C4-2B (cell line): ENCODE measurements around the gene SZRD1.
A peak's percentile ranks its signal among the peaks of the same experiment; 100 is the strongest.

Experiments used
- H3K27ac ChIP-seq: fragments of 450-650 bp; 2 replicates; pipeline ENCODE4 v1.5.1; 2017
- CTCF ChIP-seq: fragments of 450-650 bp; conservative IDR thresholded peaks from 2 replicates; pipeline ENCODE4 v1.5.1; 2017; ENCODE audit warnings: mild to moderate bottlenecking
- ZFX ChIP-seq: fragments of 450-650 bp; IDR thresholded peaks from 2 replicates; pipeline ENCODE4 v1.6.1; 2017

Gene SZRD1

DNA sequence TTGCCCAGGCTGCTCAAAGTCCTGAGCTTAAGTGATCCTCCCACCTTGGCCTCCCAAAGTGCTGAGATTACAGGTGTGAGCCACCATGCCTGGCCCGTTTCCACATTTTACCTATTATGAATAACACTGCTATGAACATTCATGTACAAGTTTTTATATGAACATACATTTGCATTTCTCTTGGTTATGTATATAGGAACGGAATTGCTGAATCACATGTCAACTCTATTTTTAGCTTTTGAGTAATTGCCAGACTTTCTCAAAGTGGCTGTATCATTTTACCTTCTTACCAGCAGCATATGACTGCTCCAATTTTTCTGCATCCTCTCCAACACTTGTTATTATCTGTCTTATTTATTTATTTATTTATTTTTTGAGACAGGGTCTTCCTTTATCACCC is 67.5 kb downstream of the SZRD1 start:
- no peak for TF ChIP-seq CTCF
- no peak for TF ChIP-seq ZFX
- H3K27ac ChIP-seq, result no peak overlapping the region

DNA sequence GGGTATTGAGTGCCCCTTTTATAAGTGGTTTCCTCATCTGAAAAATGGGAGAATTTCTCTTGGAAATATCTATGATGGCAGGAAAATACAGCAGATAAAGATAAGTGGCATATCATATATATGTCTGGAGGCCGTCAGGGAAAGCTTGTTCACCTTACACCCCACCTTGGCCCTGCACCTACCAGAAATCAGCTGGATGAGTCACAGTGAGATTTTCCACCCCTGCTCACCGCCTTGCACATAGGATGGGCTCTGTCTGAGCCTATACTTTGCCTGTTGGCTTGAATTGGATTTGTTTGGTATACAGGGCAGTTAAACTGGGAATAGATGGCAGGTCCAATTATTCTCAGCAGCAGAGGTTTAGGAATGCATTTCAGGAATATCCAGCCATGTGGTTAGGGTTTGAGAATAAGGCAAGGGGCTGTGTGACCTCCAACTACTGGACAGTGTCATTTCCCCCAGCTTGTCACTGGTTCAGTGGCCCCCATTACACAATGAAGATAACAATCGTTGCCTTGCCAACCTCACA is 70.0 kb downstream of the SZRD1 start, which contains the start of gene SPATA21:
Gene SPATA21, minus strand, starts transcription at position 479 of the 529 bp plus-strand sequence. CDS start 6,053 bp downstream, outside the sequence.
- no peak within 1 kb of the TSS for H3K27ac ChIP-seq
- TF ChIP-seq CTCF, result no peak
- TF ChIP-seq ZFX, result no peak

GRCh38 chr1:16438516-16438915 is 71.5 kb downstream of the SZRD1 start:
- TF ChIP-seq CTCF (no peak), ZFX (no peak)
- no peak overlapping the region for H3K27ac ChIP-seq

DNA sequence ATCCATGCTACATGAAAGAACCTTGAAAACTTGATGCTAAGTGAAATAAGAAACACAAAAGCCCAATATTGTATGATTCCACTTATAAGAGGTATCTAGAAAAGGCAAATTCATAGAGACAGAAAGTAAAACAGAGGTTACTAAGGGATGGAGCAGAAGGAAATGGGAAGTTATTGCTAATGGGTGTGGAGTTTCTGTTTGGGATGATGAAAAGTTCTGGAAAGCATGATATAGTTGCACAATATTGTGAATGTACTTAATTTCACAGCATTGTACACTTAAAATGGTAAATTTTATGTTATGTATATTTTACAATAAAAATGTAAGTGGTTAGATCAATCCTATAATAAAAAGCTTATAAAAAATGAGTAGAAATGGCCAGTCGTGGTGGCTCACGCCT is 71.9 kb downstream of the SZRD1 start:
- TF ChIP-seq ZFX, result no peak
- no peak for TF ChIP-seq CTCF
- H3K27ac ChIP-seq, result no peak overlapping the region

DNA sequence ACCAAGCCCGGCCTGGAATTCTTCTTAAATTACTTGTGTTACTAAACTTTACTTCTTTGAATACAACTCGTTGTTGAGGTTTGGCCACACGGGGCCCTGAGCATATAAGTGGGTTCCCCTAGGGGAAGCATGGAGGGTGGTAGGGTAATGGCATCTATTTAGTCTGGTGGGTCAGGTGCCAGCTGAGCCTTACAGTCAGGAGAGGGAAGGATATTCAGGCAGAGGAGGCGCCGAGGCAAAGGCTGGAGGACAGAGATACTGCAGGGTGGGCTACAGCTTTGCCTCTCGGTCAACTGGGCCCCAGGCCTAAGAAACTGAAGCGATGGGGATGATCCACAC is 73.1 kb downstream of the SZRD1 start:
- H3K27ac ChIP-seq, result peak overlapping the region; percentile 80
- TF ChIP-seq CTCF, result no peak
- TF ChIP-seq ZFX, result no peak

GRCh38 chr1:16440470-16441281 is 73.6 kb downstream of the SZRD1 start, which contains the start of gene NECAP2:
TSS of gene NECAP2 (plus strand) at chr1:16440724. CDS start at chr1:16440762, 38 bp downstream.
- peak; percentile 82 for TF ChIP-seq CTCF
- TF ChIP-seq ZFX, result no peak
- peak within 1 kb of the TSS; percentile 80 for H3K27ac ChIP-seq

DNA sequence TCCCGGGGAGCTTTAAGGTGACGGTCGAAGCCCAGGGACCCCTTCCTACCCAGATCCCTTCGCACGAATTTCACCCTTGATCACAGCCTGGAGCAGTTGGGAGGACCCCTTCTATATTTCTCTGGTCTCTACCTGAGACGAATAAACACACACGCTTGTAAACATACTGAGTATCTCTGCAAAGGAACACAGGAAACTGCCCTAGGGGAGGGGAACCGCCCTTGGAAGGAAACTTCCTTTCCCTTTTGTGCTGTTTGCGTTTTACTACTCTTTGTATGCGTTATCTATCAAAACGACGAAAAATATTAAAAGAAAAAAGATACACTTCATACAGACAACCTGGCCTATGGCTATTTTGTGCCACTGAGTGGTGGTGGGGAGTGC is 74.2 kb downstream of the SZRD1 start:
- TF ChIP-seq ZFX, result no peak
- H3K27ac ChIP-seq, result peak overlapping the region; percentile 80

GRCh38 chr1:16442265-16442664 is 75.2 kb downstream of the SZRD1 start:
- TF ChIP-seq ZFX, result no peak
- no peak for TF ChIP-seq CTCF
- H3K27ac ChIP-seq, result no peak overlapping the region
